ENCODE results near the gene LSP1. TPM values are rescaled to one million over a fixed set of nuclear protein-coding genes. Genes with fewer than 3 reads are reported as not detected.
"Not testable (repeated sequence)": the region's sequence is repeated elsewhere in the genome, so short reads cannot be mapped to it uniquely, and the experiment has no call there.

LSP1 gene
- polyA plus RNA-seq, 3 donors from 2014 or later = 437 to 767 (median 593) TPM

GRCh38 chr11:1879941-1880720 lies 27.2 kb downstream of the LSP1 start:
- peaks cover 5 to 42% of the 10 kb centered on the region in 2 donors for H3K4me1 Mint-ChIP-seq
- H3K36me3 Mint-ChIP-seq = no peaks in the 10 kb centered on the region
- H3K4me3 Mint-ChIP-seq = no peak overlapping the region
- no peaks in the 10 kb centered on the region for H3K9me3 Mint-ChIP-seq
- peak overlapping the region; percentile 18 to 89 (median 66) for H3K27ac Mint-ChIP-seq
- no peak for DNase-seq
- H3K27me3 Mint-ChIP-seq (ENCODE audit: low read depth in 3 of 3) = peaks cover 0 to 1% (median 0%) of the 10 kb centered on the region in 3 donors

- Mint-ChIP-seq H3K4me3 (peak overlapping the region in 1 of 5 donors; percentile 33), H3K36me3 (no peaks in the 10 kb centered on the region), H3K27me3 (ENCODE audit: low read depth in 3 of 3) (no peaks in the 10 kb centered on the region), H3K27ac (peak overlapping the region; percentile 39 to 69 (median 56)), H3K4me1 (peaks cover 0 to 38% of the 10 kb centered on the region in 2 donors), H3K9me3 (no peaks in the 10 kb centered on the region)
- no peak for DNase-seq
Observed at GRCh38 chr11:1880746-1881441, 28.0 kb downstream of the LSP1 start.

- DNase-seq = peak in 1 of 3 donors; percentile 14
- no peaks in the 10 kb centered on the region for H3K27me3 Mint-ChIP-seq (ENCODE audit: low read depth in 3 of 3)
- H3K36me3 Mint-ChIP-seq = no peaks in the 10 kb centered on the region
- H3K4me3 Mint-ChIP-seq = no peak overlapping the region
- H3K4me1 Mint-ChIP-seq = peaks cover 0 to 32% of the 10 kb centered on the region in 2 donors
- no peaks in the 10 kb centered on the region for H3K9me3 Mint-ChIP-seq
- H3K27ac Mint-ChIP-seq = peak overlapping the region in 3 of 6 donors; percentile 39 to 64 (median 53)
Observed at GRCh38 chr11:1881442-1882264, 28.8 kb downstream of the LSP1 start.

- DNase-seq = peak; percentile 72 to 78 (median 77)
- Mint-ChIP-seq H3K27me3 (ENCODE audit: low read depth in 3 of 3) (no peaks in the 10 kb centered on the region), H3K9me3 (no peaks in the 10 kb centered on the region), H3K27ac (peak overlapping the region in 3 of 6 donors; percentile 26 to 60 (median 40)), H3K4me3 (peak overlapping the region in 1 of 5 donors; percentile 26), H3K36me3 (peaks cover 0 to 2% (median 0%) of the 10 kb centered on the region in 3 donors), H3K4me1 (peaks cover 2 to 33% of the 10 kb centered on the region in 2 donors)
Observed at GRCh38 chr11:1882265-1883238, 29.7 kb downstream of the LSP1 start.

GRCh38 chr11:1883346-1884302 lies 30.7 kb downstream of the LSP1 start:
- H3K27ac Mint-ChIP-seq = peak overlapping the region in 1 of 6 donors; percentile 76
- DNase-seq = no peak
- no peak overlapping the region for H3K4me3 Mint-ChIP-seq
- H3K4me1 Mint-ChIP-seq = peaks cover 13 to 40% of the 10 kb centered on the region in 2 donors
- H3K36me3 Mint-ChIP-seq = peaks cover 0 to 9% (median 0%) of the 10 kb centered on the region in 3 donors
- H3K27me3 Mint-ChIP-seq (ENCODE audit: low read depth in 3 of 3) = peaks cover 0 to 4% (median 2%) of the 10 kb centered on the region in 3 donors
- H3K9me3 Mint-ChIP-seq = no peaks in the 10 kb centered on the region

- H3K27me3 Mint-ChIP-seq (ENCODE audit: low read depth in 3 of 3) = peaks cover 2 to 8% (median 7%) of the 10 kb centered on the region in 3 donors
- H3K27ac Mint-ChIP-seq = no peak overlapping the region
- peaks cover 20 to 40% of the 10 kb centered on the region in 2 donors for H3K4me1 Mint-ChIP-seq
- no peaks in the 10 kb centered on the region for H3K9me3 Mint-ChIP-seq
- no peak for DNase-seq
- H3K4me3 Mint-ChIP-seq = no peak overlapping the region
- peaks cover 0 to 12% (median 0%) of the 10 kb centered on the region in 3 donors for H3K36me3 Mint-ChIP-seq
Observed at GRCh38 chr11:1884303-1884700, 31.4 kb downstream of the LSP1 start.

- Mint-ChIP-seq H3K4me1 (peaks cover 39 to 47% of the 10 kb centered on the region in 2 donors), H3K36me3 (peaks cover 0 to 12% (median 0%) of the 10 kb centered on the region in 3 donors), H3K27ac (peak overlapping the region in 2 of 6 donors; percentile 29 to 46), H3K27me3 (ENCODE audit: low read depth in 3 of 3) (peaks cover 8 to 22% (median 8%) of the 10 kb centered on the region in 3 donors)
- not testable (repeated sequence) for H3K4me3 Mint-ChIP-seq, H3K9me3 Mint-ChIP-seq, DNase-seq
Observed at GRCh38 chr11:1886551-1886950, 33.7 kb downstream of the LSP1 start.

- H3K4me3 Mint-ChIP-seq = peak overlapping the region; percentile 25 to 80 (median 74)
- H3K36me3 Mint-ChIP-seq = peaks cover 0 to 12% (median 0%) of the 10 kb centered on the region in 3 donors
- DNase-seq = peak in 1 of 3 donors; percentile 23
- peaks cover 8 to 25% (median 12%) of the 10 kb centered on the region in 3 donors for H3K27me3 Mint-ChIP-seq (ENCODE audit: low read depth in 3 of 3)
- no peaks in the 10 kb centered on the region for H3K9me3 Mint-ChIP-seq
- peak overlapping the region; percentile 86 to 98 (median 94) for H3K27ac Mint-ChIP-seq
- peaks cover 50 to 54% of the 10 kb centered on the region in 2 donors for H3K4me1 Mint-ChIP-seq
Observed at GRCh38 chr11:1887451-1888346, 34.8 kb downstream of the LSP1 start.

- Mint-ChIP-seq H3K27ac (peak overlapping the region; percentile 86 to 98 (median 94)), H3K4me3 (peak overlapping the region; percentile 70 to 80 (median 74)), H3K36me3 (peaks cover 0 to 12% (median 0%) of the 10 kb centered on the region in 3 donors), H3K9me3 (no peaks in the 10 kb centered on the region), H3K4me1 (peaks cover 54 to 56% of the 10 kb centered on the region in 2 donors), H3K27me3 (ENCODE audit: low read depth in 3 of 3) (peaks cover 8 to 28% (median 14%) of the 10 kb centered on the region in 3 donors)
- peak; percentile 28 to 46 (median 29) for DNase-seq
Observed at GRCh38 chr11:1888347-1888753, 35.5 kb downstream of the LSP1 start.

- peak overlapping the region; percentile 86 to 98 (median 94) for H3K27ac Mint-ChIP-seq
- DNase-seq = no peak
- H3K9me3 Mint-ChIP-seq = no peaks in the 10 kb centered on the region
- peak overlapping the region; percentile 70 to 80 (median 74) for H3K4me3 Mint-ChIP-seq
- peaks cover 8 to 28% (median 17%) of the 10 kb centered on the region in 3 donors for H3K27me3 Mint-ChIP-seq (ENCODE audit: low read depth in 3 of 3)
- peaks cover 59 to 61% of the 10 kb centered on the region in 2 donors for H3K4me1 Mint-ChIP-seq
- H3K36me3 Mint-ChIP-seq = peaks cover 0 to 12% (median 0%) of the 10 kb centered on the region in 3 donors
Observed at GRCh38 chr11:1888811-1889210, 35.9 kb downstream of the LSP1 start.

All from immature natural killer cell (primary cell).